ENCODE results near the gene PROC.

DNA sequence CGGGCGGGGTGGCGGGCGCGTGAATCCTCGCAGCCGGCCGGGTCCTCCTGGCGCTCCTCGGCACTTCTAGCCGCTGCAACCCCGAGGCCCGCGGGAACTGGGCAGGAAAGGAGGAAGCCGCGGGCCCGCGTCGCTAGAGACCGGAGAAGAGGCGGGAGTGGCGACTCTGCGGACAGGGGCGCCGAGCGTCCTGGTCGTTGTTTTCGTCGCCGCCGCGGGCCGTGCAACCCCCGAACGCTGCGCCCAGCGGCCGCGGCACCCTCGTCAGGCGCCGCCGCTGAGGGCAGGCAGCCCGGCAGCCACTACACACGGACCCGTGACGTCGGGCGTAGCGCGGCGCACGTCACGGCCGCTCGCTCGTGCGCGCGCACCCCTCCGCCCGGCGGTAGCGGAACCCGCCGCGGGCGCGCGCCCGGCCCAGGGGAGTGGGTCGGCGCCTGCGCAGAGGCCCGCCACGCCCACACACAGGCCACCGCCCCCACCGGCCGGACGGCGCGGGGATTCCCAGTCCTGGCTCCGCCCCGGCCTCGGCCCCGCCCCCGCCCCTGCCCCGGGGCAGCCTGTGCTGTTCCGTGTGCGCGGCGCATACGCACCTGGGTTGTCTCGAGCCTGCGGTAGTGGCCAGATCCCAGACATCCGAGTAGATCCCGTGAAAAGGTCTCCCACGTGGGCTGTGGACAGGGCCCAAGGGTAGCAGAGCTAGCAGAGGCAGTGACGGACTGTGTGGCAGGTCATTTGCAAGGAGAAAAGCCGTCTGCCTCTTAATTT is 30.4 kb upstream of the PROC start, which contains the start of gene MAP3K2:
- TF ChIP-seq POLR2A (IDR thresholded peaks at IDR 0.05; ENCODE audit: low read depth), result peak; percentile 92
- TF ChIP-seq, protein P1, sequence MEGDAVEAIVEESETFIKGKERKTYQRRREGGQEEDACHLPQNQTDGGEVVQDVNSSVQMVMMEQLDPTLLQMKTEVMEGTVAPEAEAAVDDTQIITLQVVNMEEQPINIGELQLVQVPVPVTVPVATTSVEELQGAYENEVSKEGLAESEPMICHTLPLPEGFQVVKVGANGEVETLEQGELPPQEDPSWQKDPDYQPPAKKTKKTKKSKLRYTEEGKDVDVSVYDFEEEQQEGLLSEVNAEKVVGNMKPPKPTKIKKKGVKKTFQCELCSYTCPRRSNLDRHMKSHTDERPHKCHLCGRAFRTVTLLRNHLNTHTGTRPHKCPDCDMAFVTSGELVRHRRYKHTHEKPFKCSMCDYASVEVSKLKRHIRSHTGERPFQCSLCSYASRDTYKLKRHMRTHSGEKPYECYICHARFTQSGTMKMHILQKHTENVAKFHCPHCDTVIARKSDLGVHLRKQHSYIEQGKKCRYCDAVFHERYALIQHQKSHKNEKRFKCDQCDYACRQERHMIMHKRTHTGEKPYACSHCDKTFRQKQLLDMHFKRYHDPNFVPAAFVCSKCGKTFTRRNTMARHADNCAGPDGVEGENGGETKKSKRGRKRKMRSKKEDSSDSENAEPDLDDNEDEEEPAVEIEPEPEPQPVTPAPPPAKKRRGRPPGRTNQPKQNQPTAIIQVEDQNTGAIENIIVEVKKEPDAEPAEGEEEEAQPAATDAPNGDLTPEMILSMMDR (IDR thresholded peaks at IDR 0.05), result no peak
- no peak for TF ChIP-seq EP300 (IDR thresholded peaks at IDR 0.05)

All from esophagus muscularis mucosa (tissue), 4 donors.